PC-3 (cell line): ENCODE results near the gene FUS.

Source experiments
- CTCF ChIP-seq: fragments of 300-600 bp; sonication (generic); conservative IDR thresholded peaks from 2 replicates; pipeline ENCODE4 v1.5.1; 2017; ENCODE audit warnings: antibody characterized with exemption, low read depth, mild to moderate bottlenecking, low read length
- EZH2 ChIP-seq: fragments of 300-600 bp; sonication (generic); IDR thresholded peaks from one replicate; pipeline ENCODE4 v1.6.1; 2017; ENCODE audit warnings: antibody characterized with exemption, mild to moderate bottlenecking, low read length; ENCODE audit not compliant: unreplicated experiment
- EZH2phosphoT487 ChIP-seq: fragments of 300-600 bp; sonication (generic); IDR thresholded peaks from 2 replicates; pipeline ENCODE4 v1.6.1; 2018; ENCODE audit warnings: mild to moderate bottlenecking, antibody characterized with exemption, low read length, borderline replicate concordance

DNA sequence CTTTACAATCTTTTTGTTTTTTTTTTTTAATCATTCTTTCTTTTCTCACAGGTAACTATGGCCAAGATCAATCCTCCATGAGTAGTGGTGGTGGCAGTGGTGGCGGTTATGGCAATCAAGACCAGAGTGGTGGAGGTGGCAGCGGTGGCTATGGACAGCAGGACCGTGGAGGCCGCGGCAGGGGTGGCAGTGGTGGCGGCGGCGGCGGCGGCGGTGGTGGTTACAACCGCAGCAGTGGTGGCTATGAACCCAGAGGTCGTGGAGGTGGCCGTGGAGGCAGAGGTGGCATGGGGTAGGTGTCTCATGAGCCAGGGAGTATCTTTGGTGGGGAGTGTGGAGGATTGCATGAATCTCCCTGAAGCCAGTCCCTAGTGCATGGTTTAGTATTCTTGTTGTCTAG lies 4.9 kb downstream of the FUS start:
- no peak for TF ChIP-seq CTCF
- TF ChIP-seq EZH2, result no peak
- TF ChIP-seq EZH2phosphoT487, result no peak
